ENCODE measurements around the gene MAPK8IP3.
"Not testable (repeated sequence)": the region's sequence is repeated elsewhere in the genome, so short reads cannot be mapped to it uniquely, and the experiment has no call there.

MAPK8IP3 gene

GRCh38 chr16:1729026-1729425 lies 23.0 kb downstream of the MAPK8IP3 start:
- peaks cover 11 to 81% (median 58%) of the 10 kb centered on the region in 4 experiments for H3K36me3 ChIP-seq (ENCODE audit: control insufficient read depth in 4 of 4, insufficient read depth in 4 of 4, low read length in 3 of 4)
- no peak overlapping the region for H3K27ac ChIP-seq (ENCODE audit: insufficient read depth in 1 of 2, low read depth in 1 of 2, low read length in 2 of 2, poor library complexity in 1 of 2, severe bottlenecking in 2 of 2)
- H3K9me3 ChIP-seq (ENCODE audit: control extremely low read depth in 1 of 5, control insufficient read depth in 4 of 5, insufficient read depth in 2 of 5, low read depth in 1 of 5, low read length in 4 of 5): no peaks in the 10 kb centered on the region
- WGBS (ENCODE audit: insufficient coverage): 99% methylated on average over 17 of the region's 18 CpGs
- ChIA-PET POLR2A (no interaction called here), CTCF (no interaction called here)
- no peaks in the 10 kb centered on the region for H3K27me3 ChIP-seq (replicated peaks in 2 of 5; ENCODE audit: control insufficient read depth in 4 of 5, insufficient read depth in 5 of 5, low read length in 4 of 5)
- H3K4me1 ChIP-seq (ENCODE audit: control extremely low read depth in 1 of 4, control insufficient read depth in 4 of 4, insufficient read depth in 4 of 4, low read length in 3 of 4): peaks cover 0 to 3% (median under 1%) of the 10 kb centered on the region in 4 experiments
- no peak overlapping the region for H3K4me3 ChIP-seq (ENCODE audit: control insufficient read depth in 1 of 7, extremely low read depth in 1 of 7, insufficient read depth in 4 of 7, low read depth in 2 of 7, low read length in 6 of 7)
- no peak for DNase-seq

- H3K27me3 ChIP-seq (replicated peaks in 2 of 5; ENCODE audit: control insufficient read depth in 4 of 5, insufficient read depth in 5 of 5, low read length in 4 of 5): no peaks in the 10 kb centered on the region
- WGBS (ENCODE audit: insufficient coverage): 91% methylated on average over 27 of the region's 35 CpGs
- no peaks in the 10 kb centered on the region for H3K4me1 ChIP-seq (ENCODE audit: control extremely low read depth in 1 of 4, control insufficient read depth in 4 of 4, insufficient read depth in 4 of 4, low read length in 3 of 4)
- ChIA-PET CTCF (no interaction called here), POLR2A (no interaction called here)
- H3K27ac ChIP-seq (ENCODE audit: insufficient read depth in 1 of 2, low read depth in 1 of 2, low read length in 2 of 2, poor library complexity in 1 of 2, severe bottlenecking in 2 of 2): no peak overlapping the region
- H3K36me3 ChIP-seq (ENCODE audit: control insufficient read depth in 4 of 4, insufficient read depth in 4 of 4, low read length in 3 of 4): peaks cover 11 to 83% (median 60%) of the 10 kb centered on the region in 4 experiments
- H3K4me3 ChIP-seq (ENCODE audit: control insufficient read depth in 1 of 7, extremely low read depth in 1 of 7, insufficient read depth in 4 of 7, low read depth in 2 of 7, low read length in 6 of 7): no peak overlapping the region
- peaks cover 0 to 4% (median 0%) of the 10 kb centered on the region in 5 experiments for H3K9me3 ChIP-seq (ENCODE audit: control extremely low read depth in 1 of 5, control insufficient read depth in 4 of 5, insufficient read depth in 2 of 5, low read depth in 1 of 5, low read length in 4 of 5)
- DNase-seq: no peak
Measured at GRCh38 chr16:1729445-1729844, 23.4 kb downstream of the MAPK8IP3 start.

GRCh38 chr16:1731073-1731472 lies 25.1 kb downstream of the MAPK8IP3 start:
- Histone ChIP-seq H3K4me3 (ENCODE audit: control insufficient read depth in 1 of 7, extremely low read depth in 1 of 7, insufficient read depth in 4 of 7, low read depth in 2 of 7, low read length in 6 of 7) (no peak overlapping the region), H3K4me1 (ENCODE audit: control extremely low read depth in 1 of 4, control insufficient read depth in 4 of 4, insufficient read depth in 4 of 4, low read length in 3 of 4) (no peaks in the 10 kb centered on the region), H3K36me3 (ENCODE audit: control insufficient read depth in 4 of 4, insufficient read depth in 4 of 4, low read length in 3 of 4) (peaks cover 9 to 87% (median 62%) of the 10 kb centered on the region in 4 experiments), H3K27ac (ENCODE audit: insufficient read depth in 1 of 2, low read depth in 1 of 2, low read length in 2 of 2, poor library complexity in 1 of 2, severe bottlenecking in 2 of 2) (peak overlapping the region in 1 of 2 experiments; percentile 28), H3K27me3 (replicated peaks in 2 of 5; ENCODE audit: control insufficient read depth in 4 of 5, insufficient read depth in 5 of 5, low read length in 4 of 5) (no peaks in the 10 kb centered on the region), H3K9me3 (ENCODE audit: control extremely low read depth in 1 of 5, control insufficient read depth in 4 of 5, insufficient read depth in 2 of 5, low read depth in 1 of 5, low read length in 4 of 5) (peaks cover 0 to 18% (median 0%) of the 10 kb centered on the region in 5 experiments)
- WGBS (ENCODE audit: insufficient coverage): 96% methylated on average over 5 of the region's 7 CpGs
- ChIA-PET POLR2A (no interaction called here), CTCF (no interaction called here)
- no peak for DNase-seq

- CTCF ChIA-PET: interaction anchor here (1.6 kb wide), 1 partner anchor 8 kb away, joined by 7 read pairs; no protein-coding TSS in a partner anchor
- peaks cover 5 to 83% (median 59%) of the 10 kb centered on the region in 4 experiments for H3K36me3 ChIP-seq (ENCODE audit: control insufficient read depth in 4 of 4, insufficient read depth in 4 of 4, low read length in 3 of 4)
- H3K27me3 ChIP-seq (replicated peaks in 2 of 5; ENCODE audit: control insufficient read depth in 4 of 5, insufficient read depth in 5 of 5, low read length in 4 of 5): no peaks in the 10 kb centered on the region
- POLR2A ChIA-PET: no interaction called here
- WGBS (ENCODE audit: insufficient coverage): 86% methylated on average over 6 of the region's 7 CpGs
- no peak overlapping the region for H3K27ac ChIP-seq (ENCODE audit: insufficient read depth in 1 of 2, low read depth in 1 of 2, low read length in 2 of 2, poor library complexity in 1 of 2, severe bottlenecking in 2 of 2)
- H3K4me3 ChIP-seq (ENCODE audit: control insufficient read depth in 1 of 7, extremely low read depth in 1 of 7, insufficient read depth in 4 of 7, low read depth in 2 of 7, low read length in 6 of 7): no peak overlapping the region
- no peak for DNase-seq
- peaks cover 0 to 18% (median 0%) of the 10 kb centered on the region in 5 experiments for H3K9me3 ChIP-seq (ENCODE audit: control extremely low read depth in 1 of 5, control insufficient read depth in 4 of 5, insufficient read depth in 2 of 5, low read depth in 1 of 5, low read length in 4 of 5)
- no peaks in the 10 kb centered on the region for H3K4me1 ChIP-seq (ENCODE audit: control extremely low read depth in 1 of 4, control insufficient read depth in 4 of 4, insufficient read depth in 4 of 4, low read length in 3 of 4)
Measured at GRCh38 chr16:1731603-1732002, 25.6 kb downstream of the MAPK8IP3 start.

GRCh38 chr16:1732071-1732470 lies 26.1 kb downstream of the MAPK8IP3 start:
- Histone ChIP-seq H3K27ac (ENCODE audit: insufficient read depth in 1 of 2, low read depth in 1 of 2, low read length in 2 of 2, poor library complexity in 1 of 2, severe bottlenecking in 2 of 2) (no peak overlapping the region), H3K4me1 (ENCODE audit: control extremely low read depth in 1 of 4, control insufficient read depth in 4 of 4, insufficient read depth in 4 of 4, low read length in 3 of 4) (no peaks in the 10 kb centered on the region), H3K27me3 (replicated peaks in 2 of 5; ENCODE audit: control insufficient read depth in 4 of 5, insufficient read depth in 5 of 5, low read length in 4 of 5) (no peaks in the 10 kb centered on the region), H3K9me3 (ENCODE audit: control extremely low read depth in 1 of 5, control insufficient read depth in 4 of 5, insufficient read depth in 2 of 5, low read depth in 1 of 5, low read length in 4 of 5) (peaks cover 0 to 22% (median 0%) of the 10 kb centered on the region in 5 experiments), H3K4me3 (ENCODE audit: control insufficient read depth in 1 of 7, extremely low read depth in 1 of 7, insufficient read depth in 4 of 7, low read depth in 2 of 7, low read length in 6 of 7) (no peak overlapping the region), H3K36me3 (ENCODE audit: control insufficient read depth in 4 of 4, insufficient read depth in 4 of 4, low read length in 3 of 4) (peaks cover 3 to 78% (median 55%) of the 10 kb centered on the region in 4 experiments)
- POLR2A ChIA-PET: no interaction called here
- WGBS (ENCODE audit: insufficient coverage): 95% methylated on average over 8 of the region's 14 CpGs
- no peak for DNase-seq
- CTCF ChIA-PET: interaction anchor here (0.6 to 1.6 kb wide), 2 partner anchors 8 to 479 kb away, joined by 3 to 7 read pairs; no protein-coding TSS in a partner anchor

- H3K4me3 ChIP-seq (ENCODE audit: control insufficient read depth in 1 of 7, extremely low read depth in 1 of 7, insufficient read depth in 4 of 7, low read depth in 2 of 7, low read length in 6 of 7); H3K4me1 ChIP-seq (ENCODE audit: control extremely low read depth in 1 of 4, control insufficient read depth in 4 of 4, insufficient read depth in 4 of 4, low read length in 3 of 4); DNase-seq; H3K27ac ChIP-seq (ENCODE audit: insufficient read depth in 1 of 2, low read depth in 1 of 2, low read length in 2 of 2, poor library complexity in 1 of 2, severe bottlenecking in 2 of 2); POLR2A ChIA-PET; H3K27me3 ChIP-seq (replicated peaks in 2 of 5; ENCODE audit: control insufficient read depth in 4 of 5, insufficient read depth in 5 of 5, low read length in 4 of 5): not testable (repeated sequence)
- CTCF ChIA-PET: interaction anchor here (0.6 to 1.6 kb wide), 3 partner anchors 9 to 479 kb away, joined by 3 to 7 read pairs (median 3); no protein-coding TSS in a partner anchor
- H3K36me3 ChIP-seq (ENCODE audit: control insufficient read depth in 4 of 4, insufficient read depth in 4 of 4, low read length in 3 of 4): peaks cover 3 to 73% (median 50%) of the 10 kb centered on the region in 4 experiments
- peaks cover 0 to 22% (median 0%) of the 10 kb centered on the region in 5 experiments for H3K9me3 ChIP-seq (ENCODE audit: control extremely low read depth in 1 of 5, control insufficient read depth in 4 of 5, insufficient read depth in 2 of 5, low read depth in 1 of 5, low read length in 4 of 5)
- WGBS (ENCODE audit: insufficient coverage): 96% methylated on average over 21 of the region's 21 CpGs
Measured at GRCh38 chr16:1732551-1732987, 26.6 kb downstream of the MAPK8IP3 start.

GRCh38 chr16:1734123-1734522 lies 28.1 kb downstream of the MAPK8IP3 start:
- WGBS (ENCODE audit: insufficient coverage): 97% methylated on average over 21 of the region's 22 CpGs
- POLR2A ChIA-PET: no interaction called here
- Histone ChIP-seq H3K4me3 (ENCODE audit: control insufficient read depth in 1 of 7, extremely low read depth in 1 of 7, insufficient read depth in 4 of 7, low read depth in 2 of 7, low read length in 6 of 7) (no peak overlapping the region), H3K36me3 (ENCODE audit: control insufficient read depth in 4 of 4, insufficient read depth in 4 of 4, low read length in 3 of 4) (peaks cover 0 to 58% (median 41%) of the 10 kb centered on the region in 4 experiments), H3K9me3 (ENCODE audit: control extremely low read depth in 1 of 5, control insufficient read depth in 4 of 5, insufficient read depth in 2 of 5, low read depth in 1 of 5, low read length in 4 of 5) (peaks cover 0 to 23% (median 0%) of the 10 kb centered on the region in 5 experiments), H3K27me3 (replicated peaks in 2 of 5; ENCODE audit: control insufficient read depth in 4 of 5, insufficient read depth in 5 of 5, low read length in 4 of 5) (no peaks in the 10 kb centered on the region), H3K27ac (ENCODE audit: insufficient read depth in 1 of 2, low read depth in 1 of 2, low read length in 2 of 2, poor library complexity in 1 of 2, severe bottlenecking in 2 of 2) (no peak overlapping the region), H3K4me1 (ENCODE audit: control extremely low read depth in 1 of 4, control insufficient read depth in 4 of 4, insufficient read depth in 4 of 4, low read length in 3 of 4) (no peaks in the 10 kb centered on the region)
- no peak for DNase-seq
- CTCF ChIA-PET: no interaction called here
